MCF 10A (cell line): Measurements from ENCODE around the gene NCL. TPM values are rescaled to one million over a fixed set of nuclear protein-coding genes. Genes with fewer than 3 reads are reported as not detected.

Experiments used
- BruUV-seq: library from RNA; stranded (reverse); fragments of 400-500 nt; replicated peaks from 2 replicates; lab custom pipeline; 2021; lab: Mats Ljungman, UMichigan
- CTCF ChIA-PET: fragments of 300-600 bp; sonication (Branson Sonifier 250); formaldehyde crosslinking; extraction: SDS; loops from one replicate; lab custom pipeline; 2021; ENCODE audit warnings: antibody characterized with exemption, inconsistent platforms; lab: Yijun Ruan, JAX
- POLR2A ChIA-PET: fragments of 300-600, 350-650 bp; sonication (Branson Sonifier 250); formaldehyde crosslinking; extraction: SDS; loops from one replicate; lab custom pipeline; 2020; ENCODE audit warnings: antibody characterized with exemption, inconsistent platforms; lab: Yijun Ruan, JAX
- DNase-seq: peaks from one replicate; pipeline ENCODE4 v3.0.0-alpha.2; 2018; ENCODE audit not compliant: unreplicated experiment
- H3K27ac Mint-ChIP-seq: one replicate; pipeline ENCODE4 v1.8.0; 2022; ENCODE audit warnings: mild to moderate bottlenecking, low read depth, mixed read lengths; ENCODE audit not compliant: unreplicated experiment
- H3K27me3 Mint-ChIP-seq: one replicate; pipeline ENCODE4 v1.8.0; 2022; ENCODE audit warnings: mixed read lengths; ENCODE audit not compliant: insufficient read depth, unreplicated experiment
- H3K36me3 Mint-ChIP-seq: one replicate; pipeline ENCODE4 v1.8.0; 2022; ENCODE audit warnings: mild to moderate bottlenecking, moderate library complexity, mixed read lengths; ENCODE audit not compliant: insufficient read depth, unreplicated experiment
- H3K4me1 Mint-ChIP-seq: one replicate; pipeline ENCODE4 v1.8.0; 2022; ENCODE audit warnings: mixed read lengths; ENCODE audit not compliant: insufficient read depth, unreplicated experiment
- H3K4me3 Mint-ChIP-seq: one replicate; pipeline ENCODE4 v1.8.0; 2022; ENCODE audit warnings: mild to moderate bottlenecking, moderate library complexity, mixed read lengths; ENCODE audit not compliant: unreplicated experiment
- H3K9me3 Mint-ChIP-seq: one replicate; pipeline ENCODE4 v1.8.0; 2022; ENCODE audit warnings: mixed read lengths; ENCODE audit not compliant: unreplicated experiment
- CTCF ChIP-seq: fragments of 200-600 bp; IDR thresholded peaks from one replicate; pipeline ENCODE4 v1.8.0; 2022; ENCODE audit warnings: antibody characterized with exemption, mild to moderate bottlenecking; ENCODE audit not compliant: unreplicated experiment
- intact Hi-C: fragments of 100-400 bp; cut with micrococcal nuclease; formaldehyde crosslinking; loops from 2 replicates; pipeline ENCODE4 v1.14.1; 2022
- total RNA-seq: library from RNA; stranded (reverse); gene quantifications from 2 replicates; pipeline ENCODE4 v1.2.3, GENCODE V29; 2022

NCL gene
- total RNA-seq, 1 experiment from 2014 or later, result 778 TPM

GRCh38 chr2:231467016-231467545 lies 2.8 kb upstream of the NCL start:
- intact Hi-C loops, result no loop called here
- Mint-ChIP-seq H3K4me1 (peaks cover 13% of the 10 kb centered on the region), H3K9me3 (no peaks in the 10 kb centered on the region), H3K27ac (no peak overlapping the region), H3K36me3 (peaks cover 25% of the 10 kb centered on the region), H3K4me3 (no peak overlapping the region), H3K27me3 (no peaks in the 10 kb centered on the region)
- POLR2A ChIA-PET, result interaction anchor here (0.5 to 1.9 kb wide), 3 partner anchors 9 to 223 kb away, joined by 3 to 6 read pairs (median 3); no protein-coding TSS in a partner anchor
- DNase-seq, result no peak
- TF ChIP-seq CTCF, result no peak
- CTCF ChIA-PET, result interaction anchor here (1.6 to 5.0 kb wide), 2 partner anchors 14 to 15 kb away, joined by 6 to 39 read pairs; no protein-coding TSS in a partner anchor
- BruUV-seq, result no TSS peak

- TSS peak; percentile 86 for BruUV-seq
Measured at GRCh38 chr2:231464576-231465540, 574 bp upstream of the NCL start.

GRCh38 chr2:231462729-231463465 lies 1.4 kb downstream of the NCL start:
- H3K4me1 Mint-ChIP-seq, result peaks cover 33% of the 10 kb centered on the region
- CTCF ChIA-PET, result interaction anchor here (1.1 to 2.9 kb wide), 2 partner anchors 10 to 100 kb away, joined by 3 to 19 read pairs; no protein-coding TSS in a partner anchor

More at GRCh38 chr2:231464576-231465540, 574 bp upstream of the NCL start:
- Mint-ChIP-seq H3K4me1 (peaks cover 32% of the 10 kb centered on the region), H3K36me3 (peaks cover 47% of the 10 kb centered on the region), H3K9me3 (no peaks in the 10 kb centered on the region), H3K27me3 (no peaks in the 10 kb centered on the region), H3K4me3 (peak overlapping the region; percentile 88), H3K27ac (peak overlapping the region; percentile 100)
- no peak for TF ChIP-seq CTCF
- no peak for DNase-seq
- ChIA-PET POLR2A (interaction anchor here (0.5 to 5.1 kb wide), 36 partner anchors 8 to 1543 kb away, joined by 3 to 74 read pairs (median 5); partner anchors contain the start of genes EIF4E2, FBXO36, PTMA and TIGD1), CTCF (interaction anchor here (0.6 to 5.0 kb wide), 7 partner anchors 12 to 249 kb away, joined by 3 to 39 read pairs (median 3); no protein-coding TSS in a partner anchor)
- intact Hi-C loops, result no loop called here

More at GRCh38 chr2:231462729-231463465, 1.4 kb downstream of the NCL start:
- Mint-ChIP-seq H3K4me3 (peak overlapping the region; percentile 88), H3K27ac (peak overlapping the region; percentile 100), H3K27me3 (no peaks in the 10 kb centered on the region), H3K9me3 (no peaks in the 10 kb centered on the region), H3K36me3 (peaks cover 66% of the 10 kb centered on the region)
- no TSS peak for BruUV-seq
- POLR2A ChIA-PET, result interaction anchor here (0.7 to 5.1 kb wide), 14 partner anchors 9 to 405 kb away, joined by 3 to 74 read pairs (median 8); partner anchors contain the start of genes ARMC9 and PTMA
- intact Hi-C loops, result no loop called here
- no peak for TF ChIP-seq CTCF
- DNase-seq, result no peak
